GM23248 (cell line): ENCODE results near the gene LGR6.

ENCODE experiments used
- EZH2 ChIP-seq: fragments of 200-600 bp; sonication (generic); IDR thresholded peaks from 2 replicates; pipeline ENCODE4 v1.6.1; 2018; ENCODE audit warnings: antibody characterized with exemption, mild to moderate bottlenecking; ENCODE audit not compliant: insufficient read depth, poor library complexity, severe bottlenecking
- EZH2phosphoT487 ChIP-seq: fragments of 200-600 bp; sonication (generic); IDR thresholded peaks from 2 replicates; pipeline ENCODE4 v1.6.1; 2018; ENCODE audit warnings: antibody characterized with exemption, moderate library complexity, mild to moderate bottlenecking, low read depth; ENCODE audit not compliant: insufficient read depth

DNA sequence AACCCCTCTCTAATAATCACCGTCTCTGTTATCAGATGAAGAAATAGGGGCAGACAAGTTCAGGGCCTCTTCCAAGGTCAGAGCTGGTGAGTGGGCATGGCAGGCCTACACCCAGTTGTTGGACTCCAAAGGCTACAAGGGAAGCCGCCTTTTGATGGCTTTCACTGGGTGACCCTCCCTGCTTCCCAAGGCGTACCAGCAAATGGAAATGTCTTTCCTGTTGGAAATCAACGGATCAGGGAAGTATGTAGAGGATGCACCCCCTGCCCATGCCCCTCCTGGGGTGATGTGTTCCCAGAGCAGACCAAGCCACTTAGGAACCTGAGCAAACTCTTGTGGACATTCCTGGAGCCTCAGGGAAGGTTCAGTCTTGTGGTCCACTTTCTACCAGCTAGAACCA is 47.4 kb downstream of the LGR6 start:
- TF ChIP-seq EZH2 (no peak), EZH2phosphoT487 (no peak)
